HepG2 (cell line): Measurements from ENCODE around the gene IMMT. TPM values are rescaled to one million over a fixed set of nuclear protein-coding genes. Genes with fewer than 3 reads are reported as not detected.

Experiments used
- AGO2 ChIP-seq: fragments of 200-400 bp; formaldehyde crosslinking; optimal IDR thresholded peaks from 2 replicates; pipeline ENCODE3; 2017; ENCODE audit warnings: mild to moderate bottlenecking, low read depth, low read length, moderate library complexity
- BRD4 ChIP-seq: sonication (generic); formaldehyde crosslinking; IDR thresholded peaks from 2 replicates; pipeline ENCODE4 v1.4.0; 2020; ENCODE audit warnings: missing genetic modification reagents
- DMAP1 ChIP-seq: IDR thresholded peaks from 2 replicates; pipeline ENCODE4 v1.6.1; 2016
- ESRRA ChIP-seq: sonication (generic); formaldehyde crosslinking; IDR thresholded peaks from 2 replicates; pipeline ENCODE4 v1.5.1; 2020; ENCODE audit warnings: mild to moderate bottlenecking, low read depth, missing genetic modification reagents
- HMG20B ChIP-seq: conservative IDR thresholded peaks from 2 replicates; pipeline ENCODE4 v1.6.1; 2016; ENCODE audit warnings: missing genetic modification reagents, missing compliant biosample characterization
- HMGXB4 ChIP-seq, 2 experiments: sonication (generic) in 1 of 2; formaldehyde crosslinking in 1 of 2; IDR thresholded peaks; 2 replicates each; pipeline versions ENCODE4 v1.4.0 to v1.6.1; 2018 to 2020; ENCODE audit warnings: missing genetic modification reagents in 2 of 2, borderline replicate concordance in 1 of 2, low read depth in 1 of 2, mild to moderate bottlenecking in 1 of 2, missing biosample characterization in 1 of 2
- HNRNPK ChIP-seq: fragments of 200-400 bp; formaldehyde crosslinking; IDR thresholded peaks from 2 replicates; pipeline ENCODE4 v1.6.1; 2018; ENCODE audit warnings: low read length, low read depth, moderate library complexity, mild to moderate bottlenecking; ENCODE audit not compliant: poor library complexity, severe bottlenecking
- HNRNPL ChIP-seq: fragments of 200-400 bp; formaldehyde crosslinking; IDR thresholded peaks from 2 replicates; pipeline ENCODE4 v1.6.1; 2017; ENCODE audit warnings: mild to moderate bottlenecking, low read depth, low read length
- KLF6 ChIP-seq: IDR thresholded peaks from 2 replicates; pipeline ENCODE4 v1.8.0; 2016; ENCODE audit warnings: missing biosample characterization, missing genetic modification reagents
- MAZ ChIP-seq, 2 experiments: sonication (generic) in 1 of 2; formaldehyde crosslinking in 1 of 2; IDR thresholded peaks; 2 replicates each; pipeline versions ENCODE4 v1.5.0 to v1.6.1; 2012 to 2020; ENCODE audit warnings: low read depth in 2 of 2, mild to moderate bottlenecking in 2 of 2, borderline replicate concordance in 1 of 2, improper control_type of control experiment in 1 of 2, low read length in 1 of 2, missing genetic modification reagents in 1 of 2, moderate library complexity in 1 of 2
- MBD4 ChIP-seq: IDR thresholded peaks from 2 replicates; pipeline ENCODE4 v1.6.1; 2012; ENCODE audit warnings: low read length, inconsistent platforms, borderline replicate concordance
- MED13 ChIP-seq: sonication (generic); formaldehyde crosslinking; IDR thresholded peaks from 2 replicates; pipeline ENCODE4 v1.5.0; 2020; ENCODE audit warnings: missing genetic modification reagents
- MXD3 ChIP-seq: IDR thresholded peaks from 2 replicates; pipeline ENCODE4 v1.6.1; 2016; ENCODE audit warnings: mild to moderate bottlenecking, missing biosample characterization, missing genetic modification reagents
- NCOR1 ChIP-seq: fragments of 200-600 bp; sonication (generic); IDR thresholded peaks from 2 replicates; pipeline ENCODE4 v1.7.0; 2017; ENCODE audit warnings: antibody characterized with exemption, low read length, borderline replicate concordance
- PBX2 ChIP-seq: IDR thresholded peaks from 2 replicates; pipeline ENCODE4 v1.6.1; 2016; ENCODE audit warnings: control low read depth
- RFX5 ChIP-seq: IDR thresholded peaks from 2 replicates; pipeline ENCODE4 v1.6.1; 2011; ENCODE audit warnings: low read depth, low read length, improper control_type of control experiment
- TBX3 ChIP-seq: fragments of 450-650 bp; IDR thresholded peaks from 2 replicates; pipeline ENCODE4 v1.6.1; 2017; ENCODE audit warnings: antibody characterized with exemption, mild to moderate bottlenecking, inconsistent platforms, borderline replicate concordance
- ZBTB3 ChIP-seq: sonication (generic); formaldehyde crosslinking; IDR thresholded peaks from 2 replicates; pipeline ENCODE4 v1.4.0; 2020; ENCODE audit warnings: low read depth, mild to moderate bottlenecking, moderate library complexity, missing genetic modification reagents, borderline replicate concordance
- ZNF446 ChIP-seq: sonication (generic); formaldehyde crosslinking; IDR thresholded peaks from 2 replicates; pipeline ENCODE4 v1.5.0; 2020; ENCODE audit warnings: mild to moderate bottlenecking, missing genetic modification reagents
- ZNF709 ChIP-seq: sonication (generic); formaldehyde crosslinking; IDR thresholded peaks from 2 replicates; pipeline ENCODE4 v1.5.0; 2020; ENCODE audit warnings: mild to moderate bottlenecking, missing genetic modification reagents
- ZNF773 ChIP-seq: sonication (generic); formaldehyde crosslinking; IDR thresholded peaks from 2 replicates; pipeline ENCODE4 v1.4.0; 2020; ENCODE audit warnings: missing genetic modification reagents, borderline replicate concordance
- ZNF800 ChIP-seq: sonication (generic); formaldehyde crosslinking; IDR thresholded peaks from 2 replicates; pipeline ENCODE4 v1.4.0; 2020; ENCODE audit warnings: missing genetic modification reagents
- polyA plus RNA-seq, 8 experiments: library from polyadenylated mRNA; depleted of rRNA in 3 of 8; stranded (reverse) in 7 of 8; unstranded in 1 of 8; fragments of >200 nt; fragmentation: Illumina TruSeq in 4 of 8; extraction: Trizol in 4 of 8; gene quantifications; 2 replicates each; pipeline versions ENCODE4 v1.2.1 to v1.2.3, GENCODE V29; 2011 to 2016; ENCODE audit warnings: low read depth in 4 of 8, missing spikeins in 1 of 8, mixed read lengths in 1 of 8; ENCODE audit not compliant: insufficient read depth in 1 of 8
- total RNA-seq, 5 experiments: library from RNA; depleted of rRNA; stranded (reverse); fragments of >200 nt; fragmentation: Illumina TruSeq; extraction: Trizol; gene quantifications; 2 replicates each; pipeline ENCODE4 v1.2.3, GENCODE V29; 2016; ENCODE audit warnings: low read depth in 1 of 5

IMMT gene
- total and polyA plus RNA-seq, 2 of the 13 experiments (the other 11 are each of a cell fraction or from before 2014, with no cell fraction given) = 63.5 to 119 TPM

- TF ChIP-seq ZNF800 (CRISPR knock-in tag) (peak; percentile 11; the same call in 1 of the 2 replicates), MED13 (CRISPR knock-in tag) (peak; percentile 46; the same call in 1 of the 2 replicates), MBD4 (peak; percentile 59; the same call in 1 of the 2 replicates), ZNF709 (CRISPR knock-in tag) (peak; percentile 79; the same call in 1 of the 2 replicates), TBX3 (no peak), HMGXB4 (CRISPR knock-in tag; IDR thresholded peaks at IDR 0.05; ENCODE audit: borderline replicate concordance in 1 of 2, low read depth in 1 of 2) (peak; percentile 71 to 80), HMG20B (CRISPR knock-in tag) (peak; percentile 29; the same call in 1 of the 2 replicates), ESRRA (CRISPR knock-in tag) (no peak), DMAP1 (CRISPR knock-in tag) (peak; percentile 95), PBX2 (no peak), ZBTB3 (no peak), MAZ (IDR thresholded peaks at IDR 0.05; ENCODE audit: borderline replicate concordance, low read depth, low read length) (peak; percentile 61; the same call in 1 of the 2 replicates), MAZ (CRISPR knock-in tag; IDR thresholded peaks at IDR 0.05; ENCODE audit: low read depth) (peak; percentile 88), NCOR1 (peak; percentile 28; the same call in 1 of the 2 replicates), BRD4 (CRISPR knock-in tag) (peak; percentile 97), KLF6 (CRISPR knock-in tag) (peak; percentile 93), ZNF446 (CRISPR knock-in tag) (no peak; the same call in 1 of the 2 replicates), HNRNPL (0 out of 2 replicates have a peak, but pooled peaks have one; percentile 53), RFX5 (0 out of 2 replicates have a peak, but pooled peaks have one; percentile 39), HNRNPK (no peak), ZNF773 (0 out of 2 replicates have a peak, but pooled peaks have one; percentile 38), AGO2 (peak; percentile 42), MXD3 (peak; percentile 67; the same call in 1 of the 2 replicates)
Measured at GRCh38 chr2:86105969-86106945, 89.0 kb downstream of the IMMT start, which contains the start of gene PTCD3 (continued).
